Prostate gland (tissue), 2 donors: ENCODE data around the gene MAD1L1.

Experiments used
- CTCF ChIP-seq, 4 experiments: fragments of 200-600 bp in 2 of 4; fragments of 450-650 bp in 2 of 4; sonication (generic) in 2 of 4; IDR thresholded peaks; 1 replicate in 3 of 4; 2 replicates in 1 of 4; pipeline ENCODE4 v1.5.1; 2016 to 2019; ENCODE audit warnings: antibody characterized with exemption in 4 of 4, mild to moderate bottlenecking in 2 of 4, moderate library complexity in 2 of 4
- POLR2A ChIP-seq: fragments of 450-650 bp; IDR thresholded peaks from one replicate; pipeline ENCODE4 v1.6.1; 2016; ENCODE audit warnings: antibody characterized with exemption, mild to moderate bottlenecking
- POLR2AphosphoS5 ChIP-seq: sonication (generic); formaldehyde crosslinking; IDR thresholded peaks from one replicate; pipeline ENCODE4 v1.6.1; 2017; ENCODE audit warnings: antibody characterized with exemption

- TF ChIP-seq CTCF (IDR thresholded peaks at IDR 0.05): no peak
- no peak for TF ChIP-seq POLR2AphosphoS5
- TF ChIP-seq POLR2A: no peak
Measured at GRCh38 chr7:2143981-2144595, 88.7 kb downstream of the MAD1L1 start.
